IPS-11a (cell line): ENCODE data around the gene MOB3A.
"Not testable (repeated sequence)": the region's sequence is repeated elsewhere in the genome, so short reads cannot be mapped to it uniquely, and the experiment has no call there.

Experiments
- H3K4me3 ChIP-seq: one replicate; pipeline ENCODE4 v1.5.1; 2013; ENCODE audit warnings: low read depth, low read length, control low read depth

MOB3A gene

GRCh38 chr19:2109046-2109864, 13.1 kb upstream of the MOB3A start:
- no peak overlapping the region for H3K4me3 ChIP-seq

- no peak overlapping the region for H3K4me3 ChIP-seq
Measured at GRCh38 chr19:2108251-2109016, 12.3 kb upstream of the MOB3A start.

DNA sequence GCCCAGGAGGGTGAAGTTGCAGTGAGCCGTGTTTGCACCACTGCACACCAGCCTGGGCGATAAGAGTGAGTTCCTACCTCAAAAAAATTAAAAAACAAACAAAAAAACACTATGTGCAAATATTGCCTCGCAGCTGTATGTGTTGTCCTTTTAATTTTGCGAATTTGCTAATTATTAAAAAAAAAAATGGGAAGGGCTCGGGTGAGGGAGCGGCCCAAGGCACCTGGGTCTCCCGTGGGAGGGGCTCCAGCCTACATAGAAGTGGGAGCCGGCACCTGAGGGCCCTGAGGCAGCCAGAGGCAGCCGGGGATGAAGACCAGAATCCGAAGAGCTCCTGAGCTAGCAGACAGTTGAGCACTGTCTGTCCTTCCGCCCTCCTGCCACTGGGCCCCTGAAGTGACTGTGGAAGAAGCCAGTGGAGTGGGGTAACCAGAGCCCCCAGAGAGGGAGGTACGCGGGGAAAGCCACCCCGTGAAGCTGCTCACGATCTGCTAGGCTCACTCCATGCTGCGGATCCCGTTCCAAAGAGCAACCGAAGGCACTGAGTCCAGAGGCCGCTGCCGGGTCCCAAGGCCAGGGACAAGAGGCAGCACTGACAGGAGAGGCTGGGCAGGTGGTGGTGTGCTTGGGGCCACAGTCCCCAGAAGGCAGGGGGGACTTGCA, 7.0 kb upstream of the MOB3A start:
- no peak overlapping the region for H3K4me3 ChIP-seq

DNA sequence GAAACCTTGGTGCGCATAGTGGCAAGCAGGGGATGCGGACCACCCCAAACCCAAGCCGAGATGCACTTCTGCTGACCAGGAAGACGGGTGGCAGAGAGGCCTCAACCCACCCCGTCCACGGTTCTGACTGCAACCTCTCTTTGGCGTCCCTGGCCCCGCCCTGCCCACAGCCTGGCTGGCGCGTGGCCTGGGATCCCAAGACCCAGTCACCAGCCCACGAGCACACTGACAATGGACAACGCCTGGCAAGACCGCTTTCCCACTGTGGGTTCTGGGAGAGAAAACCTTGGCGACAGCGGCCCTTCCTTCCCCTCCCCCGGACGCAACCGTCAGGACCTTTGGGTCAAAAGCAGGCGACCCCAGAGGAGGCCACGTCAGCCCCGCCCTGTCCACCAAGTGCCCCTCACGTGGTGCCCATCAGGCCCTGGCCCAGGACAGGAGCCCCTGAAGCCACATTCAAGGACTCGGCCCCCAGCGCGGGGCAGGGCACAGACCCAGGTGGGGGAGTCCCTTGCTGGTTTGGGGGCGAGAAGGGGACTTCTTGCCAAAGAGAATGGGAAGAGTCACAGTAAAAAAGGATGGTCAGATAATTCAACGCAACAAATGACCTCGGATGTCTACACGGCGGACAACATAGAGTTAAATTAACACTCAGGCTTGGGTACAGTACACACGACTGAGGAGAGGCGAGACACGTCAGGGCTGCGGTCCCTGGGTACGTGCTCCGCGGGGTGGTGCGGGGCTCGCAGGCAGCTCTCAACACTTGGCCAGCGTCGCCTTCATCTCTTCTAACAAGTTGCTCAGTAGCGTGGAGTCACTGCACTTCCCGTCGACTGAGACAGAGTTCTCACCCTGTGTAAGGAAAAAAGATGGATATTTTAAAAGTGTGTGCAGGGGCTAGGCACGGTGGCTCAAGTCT, 5.5 kb upstream of the MOB3A start:
- no peak overlapping the region for H3K4me3 ChIP-seq

DNA sequence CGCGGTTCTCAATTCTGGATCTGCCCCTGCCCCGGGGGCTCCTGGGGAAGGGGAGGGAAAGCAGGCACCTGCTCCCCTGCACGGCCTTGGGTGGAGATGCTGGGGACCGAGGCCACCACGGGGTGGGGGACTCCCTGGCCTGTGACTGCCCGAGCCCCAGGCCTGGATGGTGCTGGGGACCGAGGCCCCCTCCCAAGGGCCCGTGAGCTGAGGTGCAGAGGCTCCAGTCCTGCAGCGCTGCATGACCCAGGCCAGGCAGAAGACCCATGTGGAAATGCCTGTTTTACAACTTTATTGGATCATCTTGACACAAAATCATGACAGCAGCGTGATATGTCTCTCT, 4.6 kb upstream of the MOB3A start:
- H3K4me3 ChIP-seq, result no peak overlapping the region

DNA sequence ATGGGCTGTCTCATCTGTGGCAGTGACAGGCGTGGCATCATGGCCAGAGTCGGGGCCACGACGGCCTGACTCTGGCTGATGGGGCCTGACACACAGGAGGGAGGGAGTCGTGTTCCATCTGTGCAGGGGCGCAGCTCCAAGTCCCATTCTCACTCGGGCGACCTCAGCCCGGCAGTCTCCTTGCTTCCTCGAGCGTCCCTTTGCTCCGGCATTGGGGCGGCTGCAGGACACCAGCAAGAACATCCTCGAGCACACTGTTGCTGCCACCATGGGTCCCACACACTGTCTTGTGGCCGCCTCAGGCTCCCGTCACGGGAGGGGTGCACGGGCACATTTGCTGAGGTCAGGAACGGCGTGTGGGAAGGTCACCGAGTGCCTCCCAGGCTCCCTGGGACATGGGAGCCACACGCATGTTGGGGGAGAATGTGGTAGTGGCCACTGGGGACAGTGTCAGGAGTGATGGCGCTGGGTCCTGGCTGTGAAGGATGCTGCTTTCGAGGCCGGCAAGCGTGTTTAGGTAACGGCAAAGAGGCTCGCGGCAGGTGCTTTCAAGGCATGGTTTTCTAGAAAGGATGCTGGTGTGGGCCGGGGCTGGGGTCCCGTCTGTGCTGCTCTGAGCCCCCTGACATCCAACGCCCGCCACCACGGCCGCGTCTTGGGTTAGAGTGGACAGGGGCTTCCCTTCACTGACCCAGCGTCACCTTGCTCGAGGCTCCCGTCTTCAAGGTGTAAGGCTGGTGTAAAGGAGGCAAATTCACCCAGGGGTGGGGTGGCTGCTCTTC, 4.0 kb upstream of the MOB3A start:
- H3K4me3 ChIP-seq, result no peak overlapping the region

DNA sequence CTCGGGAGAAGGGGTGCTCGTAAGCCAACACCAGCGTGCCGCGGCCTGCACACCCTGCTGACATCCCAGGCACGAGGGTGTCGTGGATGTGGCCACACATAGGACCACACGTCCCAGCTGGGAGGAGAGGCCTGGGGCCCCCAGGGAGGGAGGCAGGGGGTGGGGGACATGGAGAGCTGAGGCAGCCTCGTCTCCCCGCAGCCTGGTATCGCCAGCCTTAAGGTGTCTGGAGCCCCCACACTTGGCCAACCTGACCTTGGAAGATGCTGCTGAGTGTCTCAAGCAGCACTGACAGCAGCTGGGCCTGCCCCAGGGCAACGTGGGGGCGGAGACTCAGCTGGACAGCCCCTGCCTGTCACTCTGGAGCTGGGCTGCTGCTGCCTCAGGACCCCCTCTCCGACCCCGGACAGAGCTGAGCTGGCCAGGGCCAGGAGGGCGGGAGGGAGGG, 3.0 kb upstream of the MOB3A start:
- no peak overlapping the region for H3K4me3 ChIP-seq

DNA sequence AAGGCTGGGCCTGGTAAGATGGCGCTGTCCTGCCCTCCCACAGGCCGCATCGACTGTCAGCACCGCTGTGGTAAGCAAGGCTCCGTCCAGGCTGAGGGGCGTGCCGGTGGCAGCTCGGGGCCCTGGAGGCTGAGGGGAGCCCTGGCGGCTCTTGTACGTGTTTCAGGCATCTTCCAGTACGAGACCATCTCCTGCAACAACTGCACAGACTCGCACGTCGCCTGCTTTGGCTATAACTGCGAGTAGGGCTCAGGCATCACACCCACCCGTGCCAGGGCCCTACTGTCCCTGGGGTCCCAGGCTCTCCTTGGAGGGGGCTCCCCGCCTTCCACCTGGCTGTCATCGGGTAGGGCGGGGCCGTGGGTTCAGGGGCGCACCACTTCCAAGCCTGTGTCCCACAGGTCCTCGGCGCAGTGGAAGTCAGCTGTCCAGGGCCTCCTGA, 1.8 kb upstream of the MOB3A start:
- no peak overlapping the region for H3K4me3 ChIP-seq

DNA sequence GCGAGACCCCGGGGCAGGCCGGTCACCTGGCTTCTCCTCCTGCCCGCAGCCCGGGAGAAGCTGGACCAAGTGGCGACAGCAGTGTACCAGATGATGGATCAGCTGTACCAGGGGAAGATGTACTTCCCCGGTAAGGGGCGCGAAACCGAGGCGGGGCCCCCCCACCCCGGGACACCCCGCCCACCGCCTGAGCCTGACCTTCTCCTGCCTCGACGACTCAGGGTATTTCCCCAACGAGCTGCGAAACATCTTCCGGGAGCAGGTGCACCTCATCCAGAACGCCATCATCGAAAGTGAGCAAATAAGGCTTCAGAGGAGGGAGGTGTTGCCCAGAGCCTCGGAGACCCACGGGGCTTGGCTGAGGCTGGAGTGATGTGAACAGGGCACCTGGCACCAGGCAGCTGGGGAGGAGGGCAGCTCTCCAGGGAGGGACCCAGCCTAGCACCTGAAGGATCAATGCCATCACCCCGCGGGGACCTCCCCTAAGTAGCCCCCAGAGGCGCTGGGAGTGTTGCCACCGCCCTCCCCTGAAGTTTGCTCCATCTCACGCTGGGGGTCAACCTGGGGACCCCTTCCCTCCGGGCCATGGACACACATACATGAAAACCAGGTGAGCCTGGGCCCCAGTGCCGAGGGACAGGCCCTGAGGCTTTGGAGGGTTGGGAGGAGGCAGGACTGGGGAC, 1.2 kb upstream of the MOB3A start:
- peak overlapping the region; percentile 20 for H3K4me3 ChIP-seq

DNA sequence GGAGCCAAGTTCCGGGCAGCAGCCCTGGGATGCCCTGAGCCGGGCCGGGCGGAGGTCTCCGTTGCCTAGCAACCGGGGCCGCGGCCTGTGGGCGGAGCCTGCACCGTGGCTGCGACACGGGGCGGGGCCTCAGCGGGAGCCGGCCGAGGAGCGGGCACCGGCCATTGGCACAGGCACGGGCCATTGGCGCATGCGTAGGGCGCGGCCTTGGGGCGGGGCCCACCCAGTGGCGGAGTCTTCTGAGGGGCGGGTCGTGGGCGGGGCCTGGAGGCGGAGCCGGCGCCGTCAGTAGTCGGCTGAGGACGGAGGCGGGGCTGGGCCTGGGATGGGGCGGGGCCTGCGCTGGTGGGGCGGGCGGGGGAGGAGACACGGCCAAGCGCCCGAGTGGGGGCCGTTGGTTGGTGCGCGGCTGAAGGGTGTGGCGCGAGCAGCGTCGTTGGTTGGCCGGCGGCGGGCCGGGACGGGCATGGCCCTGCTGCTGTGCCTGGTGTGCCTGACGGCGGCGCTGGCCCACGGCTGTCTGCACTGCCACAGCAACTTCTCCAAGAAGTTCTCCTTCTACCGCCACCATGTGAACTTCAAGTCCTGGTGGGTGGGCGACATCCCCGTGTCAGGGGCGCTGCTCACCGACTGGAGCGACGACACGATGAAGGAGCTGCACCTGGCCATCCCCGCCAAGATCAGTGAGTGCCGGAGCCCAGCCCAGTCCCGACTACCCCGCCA, 515 bp upstream of the MOB3A start, which contains the start of gene IZUMO4:
IZUMO4 (plus strand) TSS at position 436 of the 723 bp plus-strand sequence; CDS start at position 467, 31 bp downstream.
- H3K4me3 ChIP-seq, result peak within 1 kb of the TSS; percentile 50

- not testable (repeated sequence) for H3K4me3 ChIP-seq
Measured at GRCh38 chr19:2091926-2092525, 4.1 kb downstream of the MOB3A start.

- no peak overlapping the region for H3K4me3 ChIP-seq
Measured at GRCh38 chr19:2089727-2090053, 6.4 kb downstream of the MOB3A start.

- H3K4me3 ChIP-seq, result no peak overlapping the region
Measured at GRCh38 chr19:2089001-2089711, 7.0 kb downstream of the MOB3A start.

- H3K4me3 ChIP-seq, result no peak overlapping the region
Measured at GRCh38 chr19:2087621-2088100, 8.5 kb downstream of the MOB3A start.

- H3K4me3 ChIP-seq, result not testable (repeated sequence)
Measured at GRCh38 chr19:2086695-2087620, 9.2 kb downstream of the MOB3A start.

GRCh38 chr19:2084993-2085720, 11.0 kb downstream of the MOB3A start:
- H3K4me3 ChIP-seq, result no peak overlapping the region
